Lung (tissue), 12 donors: ENCODE results near the gene KLHL30. TPM values are rescaled to one million over a fixed set of nuclear protein-coding genes. Genes with fewer than 3 reads are reported as not detected.

Experiments used
- ATAC-seq: fragments of 200-7000 bp; cut with Tn5 transposase; one replicate; pipeline ENCODE4 v1.9.1; 2020; ENCODE audit warnings: moderate number of reproducible peaks; ENCODE audit not compliant: insufficient read depth, low FRiP score
- DNase-seq, 3 donors: peaks; one replicate each; pipeline ENCODE4 v3.0.0-alpha.2; 2013 to 2017
- H3K27ac ChIP-seq, 2 donors: one replicate each; pipeline ENCODE4 v1.5.1; 2013; ENCODE audit warnings: mild to moderate bottlenecking in 2 of 2, moderate library complexity in 2 of 2, control low read depth in 1 of 2, inconsistent platforms in 1 of 2, low read depth in 1 of 2, low read length in 1 of 2
- H3K27me3 ChIP-seq, 3 donors: one replicate each; pipeline ENCODE4 v1.5.1; 2013; ENCODE audit warnings: low read length in 2 of 3; ENCODE audit not compliant: control insufficient read depth in 3 of 3, insufficient read depth in 3 of 3
- H3K36me3 ChIP-seq, 4 donors: one replicate each; pipeline ENCODE4 v1.5.1; 2013; ENCODE audit warnings: low read length in 4 of 4, mild to moderate bottlenecking in 1 of 4, moderate library complexity in 1 of 4; ENCODE audit not compliant: control insufficient read depth in 4 of 4, insufficient read depth in 4 of 4
- H3K4me1 ChIP-seq, 5 donors: one replicate each; pipeline ENCODE4 v1.5.1; 2013; ENCODE audit warnings: low read length in 5 of 5, mild to moderate bottlenecking in 2 of 5, moderate library complexity in 1 of 5; ENCODE audit not compliant: control insufficient read depth in 5 of 5, insufficient read depth in 5 of 5
- H3K4me3 ChIP-seq: one replicate; pipeline ENCODE4 v1.5.1; 2013; ENCODE audit warnings: mild to moderate bottlenecking, control low read depth, moderate library complexity
- H3K9ac ChIP-seq, 2 donors: one replicate each; pipeline ENCODE4 v1.5.1; 2013; ENCODE audit warnings: low read length in 2 of 2, control low read depth in 1 of 2; ENCODE audit not compliant: insufficient read depth in 1 of 2
- H3K9me3 ChIP-seq, 4 donors: one replicate each; pipeline ENCODE4 v1.5.1; 2013; ENCODE audit warnings: low read length in 3 of 4, mild to moderate bottlenecking in 1 of 4, moderate library complexity in 1 of 4; ENCODE audit not compliant: control insufficient read depth in 4 of 4, insufficient read depth in 3 of 4
- CTCF ChIP-seq: IDR thresholded peaks from 2 replicates; pipeline ENCODE4 v1.5.1; 2012; ENCODE audit warnings: mild to moderate bottlenecking; ENCODE audit errors: control extremely low read depth, extremely low read depth
- WGBS, 2 donors: extraction: QIAGEN DNeasy Blood & Tissue Kit; methylation state at CpG; one replicate each; pipeline ENCODE4 v1.1.7; 2013; 5-methylcytosine and 5-hydroxymethylcytosine counted together
- polyA plus RNA-seq, 2 donors: library from polyadenylated mRNA; stranded (reverse); fragments of 200-250 nt; gene quantifications; one replicate each; pipeline ENCODE4 v1.2.1, GENCODE V29; 2013
- total RNA-seq, 2 donors: library from RNA; depleted of rRNA in 1 of 2; stranded (reverse); fragments of >200 nt in 1 of 2; gene quantifications; one replicate each; pipeline ENCODE4 v1.2.1, GENCODE V29; 2014 to 2021
- donor health status: control.
- donor health status: control.
- donor health status: Bipolar disorder and iron deficiency.
- donor health status: healthy.
- donor health status: DM: yes; HTN: yes; CAD: no.

Gene KLHL30
- total and polyA plus RNA-seq, 4 donors = 0.18 to 2.1 (median 0.39) TPM

DNA sequence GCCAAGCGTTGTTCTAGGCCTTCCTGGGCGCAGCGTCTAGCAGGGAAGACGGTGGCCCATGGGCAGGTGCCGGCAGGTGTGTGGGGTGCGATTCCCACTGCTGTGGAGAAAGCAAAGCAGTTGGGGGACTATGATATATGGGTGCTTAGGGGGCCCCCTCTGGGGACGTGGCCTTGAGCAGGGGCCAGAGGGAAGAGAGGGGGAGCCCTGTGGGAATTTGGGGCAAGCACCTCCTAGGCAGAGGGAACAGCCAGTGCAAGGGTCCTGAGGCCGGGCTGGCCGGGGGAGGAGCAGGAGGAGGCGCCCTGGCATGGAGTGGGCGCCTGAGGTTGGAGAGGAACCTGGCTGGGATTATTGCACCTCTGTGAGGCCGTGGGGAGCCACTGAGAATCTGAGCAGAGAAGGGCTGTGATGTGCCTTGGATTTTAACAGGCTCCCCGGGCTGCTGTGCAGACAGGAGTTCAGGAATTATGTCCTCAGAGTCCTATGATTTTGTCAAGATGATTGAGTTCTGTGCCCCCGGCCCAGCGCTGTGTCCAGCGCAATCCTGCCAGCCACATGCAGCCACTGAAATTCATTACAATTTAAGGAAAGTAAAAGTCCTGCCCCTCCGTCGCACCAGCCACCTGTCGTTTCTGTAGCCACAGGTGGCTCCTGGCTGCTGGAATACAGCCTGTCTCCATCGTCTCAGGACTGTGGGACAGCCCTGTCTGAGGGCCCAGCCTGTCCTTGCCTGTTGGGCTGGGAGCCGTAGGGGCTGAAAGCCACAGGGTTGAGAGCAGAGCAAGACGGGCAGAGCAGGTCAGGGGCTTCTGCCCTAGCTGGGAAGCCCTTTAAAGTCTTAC lies 9.1 kb upstream of the KLHL30 start:
- TF ChIP-seq CTCF = no peak
- 89 to 93% methylated on average over 22 of the region's 22 CpGs for WGBS, 2 donors
- H3K4me1 ChIP-seq = peaks cover 0 to 16% (median 4%) of the 10 kb centered on the region in 5 donors
- no peak overlapping the region for H3K9ac ChIP-seq
- no peak overlapping the region for H3K27ac ChIP-seq
- no peaks in the 10 kb centered on the region for H3K36me3 ChIP-seq
- no peaks in the 10 kb centered on the region for H3K27me3 ChIP-seq
- ATAC-seq (no peak), DNase-seq (no peak)
- no peak overlapping the region for H3K4me3 ChIP-seq
- peaks cover 0 to 3% (median 0%) of the 10 kb centered on the region in 4 donors for H3K9me3 ChIP-seq

- TF ChIP-seq CTCF = no peak
- ATAC-seq (no peak), DNase-seq (no peak)
- 90 to 96% methylated on average over 28 of the region's 28 CpGs for WGBS, 2 donors
- H3K27me3 ChIP-seq = no peaks in the 10 kb centered on the region
- H3K36me3 ChIP-seq = no peaks in the 10 kb centered on the region
- no peak overlapping the region for H3K4me3 ChIP-seq
- peaks cover 0 to 3% (median 0%) of the 10 kb centered on the region in 4 donors for H3K9me3 ChIP-seq
- H3K9ac ChIP-seq = no peak overlapping the region
- no peak overlapping the region for H3K27ac ChIP-seq
- peaks cover 0 to 16% (median 4%) of the 10 kb centered on the region in 5 donors for H3K4me1 ChIP-seq
These were observed 8.3 kb upstream of the KLHL30 start for GRCh38 chr2:238130111-238130695.

GRCh38 chr2:238130696-238131628 lies 7.5 kb upstream of the KLHL30 start:
- DNase-seq = no peak
- no peak for TF ChIP-seq CTCF
- Histone ChIP-seq H3K36me3 (no peaks in the 10 kb centered on the region), H3K27me3 (peaks cover 0 to under 1% (median 0%) of the 10 kb centered on the region in 3 donors), H3K4me1 (peaks cover 0 to 16% (median 4%) of the 10 kb centered on the region in 5 donors), H3K9me3 (peaks cover 0 to 3% (median 0%) of the 10 kb centered on the region in 4 donors), H3K27ac (no peak overlapping the region), H3K9ac (no peak overlapping the region), H3K4me3 (no peak overlapping the region)
- 89 to 94% methylated on average over 63 to 68 of the region's 68 CpGs for WGBS, 2 donors
- ATAC-seq = no peak
